ENCODE results near the gene IQGAP2. TPM values are rescaled to one million over a fixed set of nuclear protein-coding genes. Genes with fewer than 3 reads are reported as not detected.

IQGAP2 gene
- total and polyA plus RNA-seq, 2 donors from 2014 or later = 23.2 to 35.8 TPM

DNA sequence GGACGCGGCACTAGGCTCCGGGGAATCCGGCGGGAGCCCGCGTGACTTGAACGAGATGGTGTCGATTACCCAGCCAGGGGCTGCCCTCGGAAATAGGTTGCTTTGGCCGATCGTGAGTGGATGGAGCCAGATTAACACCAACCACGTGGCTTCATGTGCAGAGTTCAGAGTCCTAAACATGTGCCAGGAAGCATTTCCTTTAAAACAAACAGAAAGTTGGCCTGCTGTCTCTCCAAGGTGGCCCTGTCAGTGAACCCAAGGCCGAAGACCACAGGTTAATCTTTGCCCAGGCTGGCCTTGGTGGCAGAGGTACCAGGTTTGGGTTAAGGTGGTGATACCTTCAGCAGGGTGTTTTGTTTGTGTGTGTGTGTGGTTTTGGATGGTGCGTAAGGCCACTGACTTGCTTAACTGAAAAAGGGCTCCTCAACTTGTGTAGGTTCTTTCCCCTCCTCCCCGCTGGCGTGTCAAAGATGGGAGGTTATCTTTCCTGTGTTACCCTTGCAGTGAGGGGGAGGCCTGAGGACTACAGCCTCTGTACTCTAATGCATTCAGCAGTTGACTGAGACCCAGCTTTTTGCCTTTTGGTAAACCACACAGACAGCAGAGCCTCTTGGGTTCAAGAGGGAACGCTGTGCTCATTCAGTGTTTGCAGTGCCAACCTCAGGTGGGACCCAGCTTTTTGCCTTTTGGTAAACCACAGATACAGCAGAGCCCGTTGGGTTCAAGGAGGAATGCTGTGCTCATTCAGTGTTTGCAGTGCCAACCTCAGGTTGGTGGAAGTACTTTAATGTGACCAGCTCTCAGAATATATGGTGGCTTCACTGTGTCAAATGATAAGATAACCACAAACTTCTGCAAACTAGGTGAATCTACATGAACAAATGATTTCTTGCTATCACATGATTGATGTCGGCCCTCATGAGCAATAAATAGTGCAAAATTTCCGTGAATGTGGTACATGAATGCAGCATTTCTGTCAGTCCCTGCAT, 1.4 kb downstream of the IQGAP2 start:
- no peaks in the 10 kb centered on the region for H3K9me3 ChIP-seq (ENCODE audit: control insufficient read depth in 2 of 3, insufficient read depth in 1 of 3, low read length in 3 of 3)
- intact Hi-C loops (cut with DNase I) = no loop called here
- H3K4me3 ChIP-seq (ENCODE audit: low read length in 3 of 3) = peak overlapping the region; percentile 57 to 78 (median 58)

DNA sequence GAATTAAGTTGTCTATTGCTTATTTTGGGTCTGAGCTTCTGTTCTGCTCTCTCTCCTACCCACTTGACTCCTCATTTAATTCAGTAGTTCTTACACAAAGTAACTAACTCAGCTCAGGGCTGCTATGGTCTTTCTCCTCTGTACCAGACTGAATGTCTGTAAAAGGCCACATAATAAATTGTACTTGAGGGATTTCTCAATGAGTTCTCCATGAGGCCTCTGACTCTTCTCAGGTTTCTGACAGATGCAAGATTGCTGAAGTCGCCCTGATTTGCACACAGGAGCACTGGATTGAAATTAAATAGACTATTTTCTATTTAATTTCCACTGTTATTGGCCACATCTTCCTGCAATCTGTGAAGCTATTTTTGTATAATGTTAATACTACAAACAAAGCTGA, 2.9 kb downstream of the IQGAP2 start:
- H3K4me1 ChIP-seq (ENCODE audit: control insufficient read depth in 2 of 3, insufficient read depth in 2 of 3, low read depth in 1 of 3, low read length in 3 of 3) = peaks cover 0 to 5% (median 0%) of the 10 kb centered on the region in 3 donors
- no peak overlapping the region for H3K9ac ChIP-seq (ENCODE audit: low read length in 3 of 3)
- H3K27me3 ChIP-seq (ENCODE audit: control insufficient read depth, insufficient read depth, low read length) = no peaks in the 10 kb centered on the region
- peak overlapping the region in 1 of 2 donors; percentile 8 for H3K27ac ChIP-seq (ENCODE audit: low read depth in 2 of 2, low read length in 2 of 2)
- TF ChIP-seq, protein P1, sequence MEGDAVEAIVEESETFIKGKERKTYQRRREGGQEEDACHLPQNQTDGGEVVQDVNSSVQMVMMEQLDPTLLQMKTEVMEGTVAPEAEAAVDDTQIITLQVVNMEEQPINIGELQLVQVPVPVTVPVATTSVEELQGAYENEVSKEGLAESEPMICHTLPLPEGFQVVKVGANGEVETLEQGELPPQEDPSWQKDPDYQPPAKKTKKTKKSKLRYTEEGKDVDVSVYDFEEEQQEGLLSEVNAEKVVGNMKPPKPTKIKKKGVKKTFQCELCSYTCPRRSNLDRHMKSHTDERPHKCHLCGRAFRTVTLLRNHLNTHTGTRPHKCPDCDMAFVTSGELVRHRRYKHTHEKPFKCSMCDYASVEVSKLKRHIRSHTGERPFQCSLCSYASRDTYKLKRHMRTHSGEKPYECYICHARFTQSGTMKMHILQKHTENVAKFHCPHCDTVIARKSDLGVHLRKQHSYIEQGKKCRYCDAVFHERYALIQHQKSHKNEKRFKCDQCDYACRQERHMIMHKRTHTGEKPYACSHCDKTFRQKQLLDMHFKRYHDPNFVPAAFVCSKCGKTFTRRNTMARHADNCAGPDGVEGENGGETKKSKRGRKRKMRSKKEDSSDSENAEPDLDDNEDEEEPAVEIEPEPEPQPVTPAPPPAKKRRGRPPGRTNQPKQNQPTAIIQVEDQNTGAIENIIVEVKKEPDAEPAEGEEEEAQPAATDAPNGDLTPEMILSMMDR (IDR thresholded peaks at IDR 0.05; ENCODE audit: borderline replicate concordance, extremely low read depth, insufficient read depth) = no peak
- DNase-seq (no peak), FAIRE-seq (no peak)
- no peaks in the 10 kb centered on the region for H3K36me3 ChIP-seq (ENCODE audit: control insufficient read depth in 2 of 3, insufficient read depth in 3 of 3, low read length in 3 of 3)
- H3K9me3 ChIP-seq (ENCODE audit: control insufficient read depth in 2 of 3, insufficient read depth in 1 of 3, low read length in 3 of 3) = no peaks in the 10 kb centered on the region
- H3K4me3 ChIP-seq (ENCODE audit: low read length in 3 of 3) = no peak overlapping the region
- intact Hi-C loops (cut with DNase I) = no loop called here

More for the DNA sequence above, 1.4 kb downstream of the IQGAP2 start:
- no peak for FAIRE-seq
- Histone ChIP-seq H3K9ac (ENCODE audit: low read length in 3 of 3) (peak overlapping the region in 2 of 3 donors; percentile 1 to 15), H3K4me1 (ENCODE audit: control insufficient read depth in 2 of 3, insufficient read depth in 2 of 3, low read depth in 1 of 3, low read length in 3 of 3) (peaks cover 0 to 5% (median 0%) of the 10 kb centered on the region in 3 donors), H3K27me3 (ENCODE audit: control insufficient read depth, insufficient read depth, low read length) (no peaks in the 10 kb centered on the region), H3K36me3 (ENCODE audit: control insufficient read depth in 2 of 3, insufficient read depth in 3 of 3, low read length in 3 of 3) (no peaks in the 10 kb centered on the region), H3K27ac (ENCODE audit: low read depth in 2 of 2, low read length in 2 of 2) (peak overlapping the region; percentile 86 to 87)
- TF ChIP-seq, protein P1 (IDR thresholded peaks at IDR 0.05; ENCODE audit: borderline replicate concordance, extremely low read depth, insufficient read depth) = no peak
- DNase-seq = peak in 2 of 5 donors; percentile 56 to 71

DNA sequence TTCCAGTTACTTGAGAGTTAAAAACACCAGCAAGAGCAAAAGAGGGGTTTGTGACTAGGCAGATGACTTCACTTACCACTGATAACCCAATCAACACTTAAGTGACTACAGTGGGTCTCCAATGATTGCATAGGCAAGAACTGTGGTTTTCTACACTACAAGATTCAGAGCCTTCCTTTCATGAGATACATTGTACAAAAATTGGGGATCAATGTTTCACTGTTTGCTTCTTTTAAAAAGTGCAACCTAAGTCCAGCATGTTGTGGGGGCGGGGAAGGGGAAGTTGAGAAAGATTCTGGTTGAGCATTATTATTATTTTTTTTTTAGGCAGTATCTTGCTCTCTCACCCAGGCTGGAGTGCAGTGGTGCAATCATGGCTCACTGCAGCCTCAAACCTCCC, 3.6 kb downstream of the IQGAP2 start:
- no peaks in the 10 kb centered on the region for H3K27me3 ChIP-seq (ENCODE audit: control insufficient read depth, insufficient read depth, low read length)
- TF ChIP-seq, protein P1 (IDR thresholded peaks at IDR 0.05; ENCODE audit: borderline replicate concordance, extremely low read depth, insufficient read depth) = no peak
- no peak overlapping the region for H3K4me3 ChIP-seq (ENCODE audit: low read length in 3 of 3)
- H3K4me1 ChIP-seq (ENCODE audit: control insufficient read depth in 2 of 3, insufficient read depth in 2 of 3, low read depth in 1 of 3, low read length in 3 of 3) = peaks cover 0 to 5% (median 0%) of the 10 kb centered on the region in 3 donors
- no peak overlapping the region for H3K27ac ChIP-seq (ENCODE audit: low read depth in 2 of 2, low read length in 2 of 2)
- FAIRE-seq (no peak), DNase-seq (no peak)
- H3K9me3 ChIP-seq (ENCODE audit: control insufficient read depth in 2 of 3, insufficient read depth in 1 of 3, low read length in 3 of 3) = no peaks in the 10 kb centered on the region
- H3K9ac ChIP-seq (ENCODE audit: low read length in 3 of 3) = no peak overlapping the region
- H3K36me3 ChIP-seq (ENCODE audit: control insufficient read depth in 2 of 3, insufficient read depth in 3 of 3, low read length in 3 of 3) = no peaks in the 10 kb centered on the region
- intact Hi-C loops (cut with DNase I) = no loop called here

Measured in kidney (tissue), 14 donors.